Measurements from ENCODE around the gene TPD52L2. TPM values are rescaled to one million over a fixed set of nuclear protein-coding genes. Genes with fewer than 3 reads are reported as not detected.
"Not testable (repeated sequence)": the region's sequence is repeated elsewhere in the genome, so short reads cannot be mapped to it uniquely, and the experiment has no call there.

TPD52L2 gene
- total and polyA plus RNA-seq, 2 donors = 53.7 to 132 TPM

- peak overlapping the region; percentile 97 for H3K4me3 ChIP-seq (ENCODE audit: low read depth, low read length)
- H3K36me3 ChIP-seq (ENCODE audit: insufficient read depth) = no peaks in the 10 kb centered on the region
- no peak for DNase-seq (ENCODE audit: extremely low spot score)
- WGBS = 13% methylated on average over 18 of the region's 18 CpGs
- H3K4me1 ChIP-seq (ENCODE audit: insufficient read depth) = peaks cover 3% of the 10 kb centered on the region
- peak overlapping the region; percentile 81 for H3K27ac ChIP-seq (ENCODE audit: low read depth)
Observed at GRCh38 chr20:63896264-63897105, 31.4 kb downstream of the TPD52L2 start.

GRCh38 chr20:63897978-63898561, 33.0 kb downstream of the TPD52L2 start:
- Histone ChIP-seq H3K27ac (ENCODE audit: low read depth) (no peak overlapping the region), H3K36me3 (ENCODE audit: insufficient read depth) (no peaks in the 10 kb centered on the region), H3K4me1 (ENCODE audit: insufficient read depth) (peaks cover 3% of the 10 kb centered on the region), H3K4me3 (ENCODE audit: low read depth, low read length) (no peak overlapping the region)
- 91% methylated on average over 6 of the region's 6 CpGs for WGBS
- DNase-seq (ENCODE audit: extremely low spot score) = no peak

GRCh38 chr20:63898882-63899558, 34.0 kb downstream of the TPD52L2 start:
- 74% methylated on average over 10 of the region's 10 CpGs for WGBS
- Histone ChIP-seq H3K4me3 (ENCODE audit: low read depth, low read length) (no peak overlapping the region), H3K4me1 (ENCODE audit: insufficient read depth) (peaks cover 3% of the 10 kb centered on the region), H3K36me3 (ENCODE audit: insufficient read depth) (no peaks in the 10 kb centered on the region), H3K27ac (ENCODE audit: low read depth) (no peak overlapping the region)
- DNase-seq (ENCODE audit: extremely low spot score) = no peak

GRCh38 chr20:63900413-63900812, 35.3 kb downstream of the TPD52L2 start:
- Histone ChIP-seq H3K4me1 (ENCODE audit: insufficient read depth) (peaks cover 3% of the 10 kb centered on the region), H3K4me3 (ENCODE audit: low read depth, low read length) (no peak overlapping the region), H3K36me3 (ENCODE audit: insufficient read depth) (no peaks in the 10 kb centered on the region), H3K27ac (ENCODE audit: low read depth) (no peak overlapping the region)
- DNase-seq (ENCODE audit: extremely low spot score) = no peak
- 79% methylated on average over 3 of the region's 3 CpGs for WGBS

- no peaks in the 10 kb centered on the region for H3K4me1 ChIP-seq (ENCODE audit: insufficient read depth)
- DNase-seq (ENCODE audit: extremely low spot score) = no peak
- H3K4me3 ChIP-seq (ENCODE audit: low read depth, low read length) = no peak overlapping the region
- H3K27ac ChIP-seq (ENCODE audit: low read depth) = no peak overlapping the region
- WGBS = 90% methylated on average over 11 of the region's 11 CpGs
- H3K36me3 ChIP-seq (ENCODE audit: insufficient read depth) = no peaks in the 10 kb centered on the region
Observed at GRCh38 chr20:63903796-63904561, 38.9 kb downstream of the TPD52L2 start.

- no peak overlapping the region for H3K27ac ChIP-seq (ENCODE audit: low read depth)
- no peak overlapping the region for H3K4me3 ChIP-seq (ENCODE audit: low read depth, low read length)
- no peak for DNase-seq (ENCODE audit: extremely low spot score)
- no peaks in the 10 kb centered on the region for H3K4me1 ChIP-seq (ENCODE audit: insufficient read depth)
- no peaks in the 10 kb centered on the region for H3K36me3 ChIP-seq (ENCODE audit: insufficient read depth)
- WGBS = 71% methylated on average over 16 of the region's 16 CpGs
Observed at GRCh38 chr20:63908008-63908682, 43.1 kb downstream of the TPD52L2 start.

- no peaks in the 10 kb centered on the region for H3K4me1 ChIP-seq (ENCODE audit: insufficient read depth)
- DNase-seq (ENCODE audit: extremely low spot score) = no peak
- 44% methylated on average over 12 of the region's 12 CpGs for WGBS
- H3K36me3 ChIP-seq (ENCODE audit: insufficient read depth) = no peaks in the 10 kb centered on the region
- no peak overlapping the region for H3K27ac ChIP-seq (ENCODE audit: low read depth)
- H3K4me3 ChIP-seq (ENCODE audit: low read depth, low read length) = no peak overlapping the region
Observed at GRCh38 chr20:63911176-63911575, 46.1 kb downstream of the TPD52L2 start.

GRCh38 chr20:63913768-63914167, 48.7 kb downstream of the TPD52L2 start:
- DNase-seq (ENCODE audit: extremely low spot score) = no peak
- Histone ChIP-seq H3K27ac (ENCODE audit: low read depth) (no peak overlapping the region), H3K4me3 (ENCODE audit: low read depth, low read length) (no peak overlapping the region), H3K4me1 (ENCODE audit: insufficient read depth) (no peaks in the 10 kb centered on the region), H3K36me3 (ENCODE audit: insufficient read depth) (no peaks in the 10 kb centered on the region)
- WGBS = 94% methylated on average over 12 of the region's 12 CpGs

- Histone ChIP-seq H3K4me3 (ENCODE audit: low read depth, low read length) (no peak overlapping the region), H3K4me1 (ENCODE audit: insufficient read depth) (no peaks in the 10 kb centered on the region), H3K27ac (ENCODE audit: low read depth) (no peak overlapping the region), H3K36me3 (ENCODE audit: insufficient read depth) (peaks cover 3% of the 10 kb centered on the region)
- no peak for DNase-seq (ENCODE audit: extremely low spot score)
- WGBS = 94% methylated on average over 6 of the region's 6 CpGs
Observed at GRCh38 chr20:63915471-63915870, 50.4 kb downstream of the TPD52L2 start.

GRCh38 chr20:63916371-63916939, 51.4 kb downstream of the TPD52L2 start:
- not testable (repeated sequence) for H3K4me1 ChIP-seq (ENCODE audit: insufficient read depth); DNase-seq (ENCODE audit: extremely low spot score); H3K4me3 ChIP-seq (ENCODE audit: low read depth, low read length); H3K27ac ChIP-seq (ENCODE audit: low read depth); H3K36me3 ChIP-seq (ENCODE audit: insufficient read depth)
- 91% methylated on average over 8 of the region's 8 CpGs for WGBS

GRCh38 chr20:63917811-63918210, 52.7 kb downstream of the TPD52L2 start:
- WGBS = 94% methylated on average over 11 of the region's 11 CpGs
- Histone ChIP-seq H3K4me3 (ENCODE audit: low read depth, low read length) (no peak overlapping the region), H3K4me1 (ENCODE audit: insufficient read depth) (no peaks in the 10 kb centered on the region), H3K27ac (ENCODE audit: low read depth) (no peak overlapping the region), H3K36me3 (ENCODE audit: insufficient read depth) (peaks cover 3% of the 10 kb centered on the region)
- DNase-seq (ENCODE audit: extremely low spot score) = no peak

GRCh38 chr20:63919130-63919529, 54.1 kb downstream of the TPD52L2 start:
- WGBS = 92% methylated on average over 19 of the region's 19 CpGs

GRCh38 chr20:63920226-63920625, 55.2 kb downstream of the TPD52L2 start:
- no peak overlapping the region for H3K27ac ChIP-seq (ENCODE audit: low read depth)
- H3K4me1 ChIP-seq (ENCODE audit: insufficient read depth) = no peaks in the 10 kb centered on the region
- WGBS = 96% methylated on average over 23 of the region's 23 CpGs
- no peak overlapping the region for H3K4me3 ChIP-seq (ENCODE audit: low read depth, low read length)
- DNase-seq (ENCODE audit: extremely low spot score) = no peak
- H3K36me3 ChIP-seq (ENCODE audit: insufficient read depth) = peaks cover 3% of the 10 kb centered on the region

More at GRCh38 chr20:63919130-63919529, 54.1 kb downstream of the TPD52L2 start:
- Histone ChIP-seq H3K4me3 (ENCODE audit: low read depth, low read length) (no peak overlapping the region), H3K4me1 (ENCODE audit: insufficient read depth) (no peaks in the 10 kb centered on the region), H3K27ac (ENCODE audit: low read depth) (no peak overlapping the region), H3K36me3 (ENCODE audit: insufficient read depth) (peaks cover 3% of the 10 kb centered on the region)
- no peak for DNase-seq (ENCODE audit: extremely low spot score)
